ENCODE measurements around the gene MEF2C.

- TF ChIP-seq CTCF (optimal IDR thresholded peaks at IDR 0.05 in 1 of 3, IDR thresholded peaks at IDR 0.05 in 1 of 3, conservative IDR thresholded peaks at IDR 0.05 in 1 of 3; ENCODE audit: extremely low read depth in 1 of 3, insufficient read depth in 2 of 3, low read length in 3 of 3) (no peak), EZH2 (IDR thresholded peaks at IDR 0.05; ENCODE audit: low read length) (no peak)
Measured at GRCh38 chr5:88862547-88863175, 20.3 kb downstream of the MEF2C start.

All from keratinocyte (primary cell).